CD14-positive monocyte (primary cell): Measurements from ENCODE around the gene ATP6AP1. TPM values are rescaled to one million over a fixed set of nuclear protein-coding genes. Genes with fewer than 3 reads are reported as not detected.
A peak's percentile ranks its signal among the peaks of the same experiment; 100 is the strongest.

Experiments used
- DNase-seq, 3 donors: peaks; one replicate each; pipeline ENCODE4 v3.0.0-alpha.2; 2011 to 2022
- H2AFZ ChIP-seq: 2 replicates; pipeline ENCODE4 v1.6.0; 2012; ENCODE audit warnings: mild to moderate bottlenecking, low read depth, low read length, inconsistent platforms; ENCODE audit not compliant: insufficient read depth, poor library complexity, severe bottlenecking
- H3K27ac ChIP-seq, 2 donors: 1 replicate in 1 of 2; 2 replicates in 1 of 2; pipeline ENCODE4 v1.5.1; 2012 to 2013; ENCODE audit warnings: low read length in 2 of 2, control low read depth in 1 of 2, inconsistent platforms in 1 of 2, low read depth in 1 of 2, mild to moderate bottlenecking in 1 of 2
- H3K27me3 ChIP-seq, 2 donors: one replicate each; pipeline versions ENCODE4 v1.6.0 to v1.6.1; 2011 to 2013; ENCODE audit warnings: low read length in 2 of 2; ENCODE audit not compliant: control insufficient read depth in 2 of 2, insufficient read depth in 2 of 2
- H3K36me3 ChIP-seq, 2 donors: replicated peaks in 1 of 2; 1 replicate in 1 of 2; 2 replicates in 1 of 2; pipeline versions ENCODE4 v1.5.1 to v1.6.1; 2012 to 2013; ENCODE audit warnings: low read length in 2 of 2, control low read depth in 1 of 2, inconsistent platforms in 1 of 2, mild to moderate bottlenecking in 1 of 2; ENCODE audit not compliant: insufficient read depth in 2 of 2, control insufficient read depth in 1 of 2
- H3K4me1 ChIP-seq, 2 donors: 1 replicate in 1 of 2; 2 replicates in 1 of 2; pipeline versions ENCODE4 v1.5.1 to v1.6.1; 2012 to 2013; ENCODE audit warnings: low read length in 2 of 2, control low read depth in 1 of 2, inconsistent platforms in 1 of 2, mild to moderate bottlenecking in 1 of 2, moderate library complexity in 1 of 2; ENCODE audit not compliant: insufficient read depth in 2 of 2, control insufficient read depth in 1 of 2
- H3K4me2 ChIP-seq: replicated peaks from 2 replicates; pipeline ENCODE3; 2012; ENCODE audit warnings: low read length, moderate library complexity, mild to moderate bottlenecking; ENCODE audit not compliant: poor library complexity, severe bottlenecking; ENCODE audit errors: extremely low read depth
- H3K4me3 ChIP-seq, 3 experiments: fragments of 200-600 bp in 1 of 3; sonication (generic) in 1 of 3; replicated peaks in 1 of 3; 1 replicate in 2 of 3; 2 replicates in 1 of 3; pipeline ENCODE4 v1.5.1; 2011 to 2013; ENCODE audit warnings: low read length in 3 of 3, mild to moderate bottlenecking in 3 of 3, control low read depth in 2 of 3, low read depth in 2 of 3, inconsistent platforms in 1 of 3, moderate library complexity in 1 of 3
- H3K79me2 ChIP-seq: 2 replicates; pipeline ENCODE4 v1.6.0; 2012; ENCODE audit warnings: mild to moderate bottlenecking, control low read depth, inconsistent platforms, low read length, moderate library complexity; ENCODE audit not compliant: insufficient read depth
- H3K9ac ChIP-seq: 2 replicates; pipeline ENCODE4 v1.6.0; 2017; ENCODE audit warnings: low read length, mild to moderate bottlenecking; ENCODE audit not compliant: insufficient read depth, poor library complexity, severe bottlenecking
- H3K9me3 ChIP-seq, 2 donors: replicated peaks in 1 of 2; 1 replicate in 1 of 2; 2 replicates in 1 of 2; pipeline versions ENCODE4 v1.5.1 to v1.6.1; 2012 to 2013; ENCODE audit warnings: low read length in 2 of 2, control low read depth in 1 of 2; ENCODE audit not compliant: control insufficient read depth in 1 of 2, insufficient read depth in 1 of 2
- H4K20me1 ChIP-seq: 2 replicates; pipeline ENCODE4 v1.6.0; 2012; ENCODE audit warnings: mild to moderate bottlenecking, low read length, control low read depth, moderate library complexity; ENCODE audit not compliant: insufficient read depth
- H3K27ac Mint-ChIP-seq, 7 donors: one replicate each; pipeline ENCODE4 v1.8.0; 2020; ENCODE audit warnings: mild to moderate bottlenecking in 7 of 7, mixed read lengths in 7 of 7, moderate library complexity in 6 of 7, inconsistent platforms in 2 of 7
- H3K27me3 Mint-ChIP-seq, 3 donors: one replicate each; pipeline ENCODE4 v1.8.0; 2021 to 2022; ENCODE audit warnings: low read depth in 3 of 3, mild to moderate bottlenecking in 3 of 3, mixed read lengths in 3 of 3, moderate library complexity in 3 of 3, inconsistent platforms in 1 of 3
- H3K36me3 Mint-ChIP-seq, 2 donors: one replicate each; pipeline ENCODE4 v1.8.0; 2020; ENCODE audit warnings: mixed read lengths in 2 of 2, inconsistent platforms in 1 of 2, mild to moderate bottlenecking in 1 of 2
- H3K4me1 Mint-ChIP-seq: one replicate; pipeline ENCODE4 v1.8.0; 2020; ENCODE audit warnings: mild to moderate bottlenecking, mixed read lengths
- H3K4me3 Mint-ChIP-seq, 2 donors: one replicate each; pipeline ENCODE4 v1.8.0; 2020; ENCODE audit warnings: mild to moderate bottlenecking in 2 of 2, mixed read lengths in 2 of 2, moderate library complexity in 1 of 2
- H3K9me3 Mint-ChIP-seq, 7 donors: one replicate each; pipeline ENCODE4 v1.8.0; 2020 to 2022; ENCODE audit warnings: mixed read lengths in 7 of 7, mild to moderate bottlenecking in 6 of 7, moderate library complexity in 6 of 7, inconsistent platforms in 2 of 7
- CTCF ChIP-seq: fragments of 200-600 bp; IDR thresholded peaks from one replicate; pipeline ENCODE4 v1.8.0; 2022; ENCODE audit warnings: antibody characterized with exemption, mild to moderate bottlenecking
- WGBS: methylation state at CpG from one replicate; pipeline ENCODE4 v1.1.5; 2013; ENCODE audit warnings: missing lambda C conversion rate; ENCODE audit not compliant: insufficient coverage; 5-methylcytosine and 5-hydroxymethylcytosine counted together
- intact Hi-C, 2 donors: fragments of 100-400 bp; cut with micrococcal nuclease; formaldehyde crosslinking; loops; one replicate each; pipeline versions ENCODE4 v1.15.0 to v1.15.1; 2023
- polyA plus RNA-seq, 3 donors: library from polyadenylated mRNA; depleted of rRNA in 1 of 3; unstranded in 2 of 3; stranded (reverse) in 1 of 3; fragments of 300-500 nt in 2 of 3; fragments of >200 nt in 1 of 3; fragmentation: Illumina TruSeq in 2 of 3; gene quantifications; 1 replicate in 2 of 3; 2 replicates in 1 of 3; pipeline ENCODE4 v1.2.3, GENCODE V29; 2012 to 2021

The ATP6AP1 gene
- polyA plus RNA-seq, 3 donors = 116 to 178 (median 145) TPM

GRCh38 chrX:154434394-154435168, 6.1 kb downstream of the ATP6AP1 start:
- H3K36me3 ChIP-seq = peaks cover 41 to 45% of the 10 kb centered on the region in 2 donors

More at GRCh38 chrX:154434394-154435168, 6.1 kb downstream of the ATP6AP1 start:
- H2AFZ ChIP-seq = no peak overlapping the region
- Mint-ChIP-seq H3K4me1 (peaks cover 44% of the 10 kb centered on the region), H3K27me3 (peaks cover 0 to 15% (median 2%) of the 10 kb centered on the region in 3 donors), H3K4me3 (no peak overlapping the region), H3K9me3 (peaks cover 0 to 16% (median 11%) of the 10 kb centered on the region in 7 donors), H3K27ac (peak overlapping the region in 1 of 7 donors; percentile 83), H3K36me3 (peaks cover 43 to 55% of the 10 kb centered on the region in 2 donors)
- no peak for DNase-seq
- no peak overlapping the region for H3K9ac ChIP-seq
- no peaks in the 10 kb centered on the region for H3K27me3 ChIP-seq
- peaks cover 5% of the 10 kb centered on the region for H4K20me1 ChIP-seq
- H3K4me1 ChIP-seq = peaks cover 41 to 50% of the 10 kb centered on the region in 2 donors
- TF ChIP-seq CTCF = no peak
- no peak overlapping the region for H3K4me2 ChIP-seq
- peaks cover 51% of the 10 kb centered on the region for H3K79me2 ChIP-seq
- H3K4me3 ChIP-seq = no peak overlapping the region
- no peak overlapping the region for H3K27ac ChIP-seq
- peaks cover 0 to 5% of the 10 kb centered on the region in 2 donors for H3K9me3 ChIP-seq
- intact Hi-C loops = loop anchor here in 1 of 2 donors (5.0 kb wide), 1 partner anchor 32 kb away; no protein-coding TSS in a partner anchor
- 100% methylated on average over 1 of the region's 7 CpGs for WGBS
